OCI-LY1 (cell line): Measurements from ENCODE around the gene ECSIT.

Source experiments
- CTCF ChIP-seq: fragments of 200-600 bp; sonication (generic), shearing (Covaris generic); IDR thresholded peaks from 2 replicates; pipeline ENCODE4 v1.5.1; 2017; ENCODE audit warnings: mild to moderate bottlenecking, antibody characterized with exemption, low read length, moderate library complexity, mixed read lengths
- EZH2 ChIP-seq: fragments of 200-600 bp; sonication (generic), shearing (Covaris generic); IDR thresholded peaks from 2 replicates; pipeline ENCODE4 v1.8.0; 2017; ENCODE audit warnings: borderline replicate concordance, mixed run types, mild to moderate bottlenecking, antibody characterized with exemption, low read length, moderate library complexity, mixed read lengths

- TF ChIP-seq CTCF (no peak), EZH2 (no peak)
Measured at GRCh38 chr19:11499220-11499726, 29.7 kb downstream of the ECSIT start.
